HG03457 (cell line): ENCODE data around the gene RBPJL.

ENCODE experiments used
- ATAC-seq: cut with Tn5 transposase; IDR thresholded peaks from one replicate; pipeline ENCODE4 v1.9.1; 2021; ENCODE audit warnings: moderate number of reproducible peaks; ENCODE audit not compliant: unreplicated experiment

The RBPJL gene

GRCh38 chr20:45306431-45306982 is at the start of gene RBPJL:
Gene RBPJL (plus strand): TSS chr20:45306840. CDS start chr20:45306923, 83 bp downstream.
- ATAC-seq, result no peak

GRCh38 chr20:45257161-45257560 is 49.5 kb upstream of the RBPJL start:
- ATAC-seq, result no peak

- ATAC-seq, result no peak
Measured at GRCh38 chr20:45257711-45258110, 48.9 kb upstream of the RBPJL start.

- no peak for ATAC-seq
Measured at GRCh38 chr20:45258259-45258658, 48.4 kb upstream of the RBPJL start.

GRCh38 chr20:45258664-45259063 is 48.0 kb upstream of the RBPJL start:
- no peak for ATAC-seq

GRCh38 chr20:45263556-45264266 is 42.9 kb upstream of the RBPJL start:
- no peak for ATAC-seq

GRCh38 chr20:45266977-45267376 is 39.7 kb upstream of the RBPJL start:
- ATAC-seq, result no peak

- ATAC-seq, result no peak
Measured at GRCh38 chr20:45268531-45268930, 38.1 kb upstream of the RBPJL start.

GRCh38 chr20:45269056-45269455 is 37.6 kb upstream of the RBPJL start:
- ATAC-seq, result no peak

GRCh38 chr20:45269754-45270270 is 36.8 kb upstream of the RBPJL start:
- no peak for ATAC-seq

- ATAC-seq, result no peak
Measured at GRCh38 chr20:45275338-45275737, 31.3 kb upstream of the RBPJL start.

GRCh38 chr20:45279992-45280391 is 26.6 kb upstream of the RBPJL start:
- no peak for ATAC-seq

- ATAC-seq, result no peak
Measured at GRCh38 chr20:45282700-45283550, 23.7 kb upstream of the RBPJL start.

- no peak for ATAC-seq
Measured at GRCh38 chr20:45283551-45284057, 23.0 kb upstream of the RBPJL start.

- no peak for ATAC-seq
Measured at GRCh38 chr20:45288376-45288775, 18.3 kb upstream of the RBPJL start.

GRCh38 chr20:45288860-45289259 is 17.8 kb upstream of the RBPJL start:
- ATAC-seq, result no peak

GRCh38 chr20:45289942-45290676 is 16.5 kb upstream of the RBPJL start:
- no peak for ATAC-seq

- ATAC-seq, result no peak
Measured at GRCh38 chr20:45290677-45291355, 15.8 kb upstream of the RBPJL start.

- no peak for ATAC-seq
Measured at GRCh38 chr20:45291526-45291925, 15.1 kb upstream of the RBPJL start.

GRCh38 chr20:45292343-45292742 is 14.3 kb upstream of the RBPJL start:
- ATAC-seq, result no peak
